Activated CD8-positive, alpha-beta memory T cell treated with anti-CD3 and anti-CD28 coated beads, Interleukin-2, amount 50 U/mL, for 24 hours (primary cell): ENCODE results near the gene ACLY.
"Not testable (repeated sequence)": the region's sequence is repeated elsewhere in the genome, so short reads cannot be mapped to it uniquely, and the experiment has no call there.

ENCODE experiments used
- DNase-seq: peaks from one replicate; pipeline ENCODE4 v3.0.0-alpha.2; 2020; ENCODE audit errors: extremely low read depth

Gene ACLY

GRCh38 chr17:41912925-41913324 is 5.8 kb downstream of the ACLY start:
- DNase-seq = no peak

GRCh38 chr17:41910701-41911391 is 7.9 kb downstream of the ACLY start:
- no peak for DNase-seq

GRCh38 chr17:41909088-41909487 is 9.7 kb downstream of the ACLY start:
- DNase-seq = no peak

- DNase-seq = no peak
These were observed 10.9 kb downstream of the ACLY start for GRCh38 chr17:41907633-41908539.

- no peak for DNase-seq
These were observed 11.6 kb downstream of the ACLY start for GRCh38 chr17:41907185-41907556.

GRCh38 chr17:41906465-41907184 is 12.1 kb downstream of the ACLY start:
- no peak for DNase-seq

GRCh38 chr17:41905172-41905571 is 13.6 kb downstream of the ACLY start:
- DNase-seq = no peak

GRCh38 chr17:41904242-41904841 is 14.4 kb downstream of the ACLY start:
- no peak for DNase-seq

GRCh38 chr17:41901646-41902045 is 17.1 kb downstream of the ACLY start:
- DNase-seq = no peak

- DNase-seq = no peak
These were observed 22.0 kb downstream of the ACLY start for GRCh38 chr17:41896726-41897125.

GRCh38 chr17:41895617-41896016 is 23.1 kb downstream of the ACLY start:
- DNase-seq = no peak

GRCh38 chr17:41894791-41895331 is 23.9 kb downstream of the ACLY start:
- no peak for DNase-seq

- DNase-seq = no peak
These were observed 25.4 kb downstream of the ACLY start for GRCh38 chr17:41893384-41893783.

GRCh38 chr17:41892021-41892376 is 26.8 kb downstream of the ACLY start:
- no peak for DNase-seq

- no peak for DNase-seq
These were observed 27.4 kb downstream of the ACLY start for GRCh38 chr17:41891135-41892020.

GRCh38 chr17:41888332-41888965 is 30.3 kb downstream of the ACLY start:
- DNase-seq = no peak

- DNase-seq = no peak
These were observed 33.0 kb downstream of the ACLY start for GRCh38 chr17:41885733-41886132.

GRCh38 chr17:41882756-41883155 is 36.0 kb downstream of the ACLY start:
- no peak for DNase-seq

- no peak for DNase-seq
These were observed 38.6 kb downstream of the ACLY start for GRCh38 chr17:41880130-41880529.

- DNase-seq = not testable (repeated sequence)
These were observed 44.5 kb downstream of the ACLY start for GRCh38 chr17:41874293-41874670.
